KMS-11 (cell line): ENCODE data around the gene QPRT.
"Not testable (repeated sequence)": the region's sequence is repeated elsewhere in the genome, so short reads cannot be mapped to it uniquely, and the experiment has no call there.

Source experiments
- H2AFZ ChIP-seq: fragments of 200-600 bp; sonication (generic); 2 replicates; pipeline ENCODE4 v1.6.1; 2016; ENCODE audit warnings: antibody characterized with exemption, mixed run types, low read depth
- H3K27ac ChIP-seq: fragments of 200-600 bp; sonication (generic); 2 replicates; pipeline ENCODE4 v1.6.1; 2016; ENCODE audit warnings: mild to moderate bottlenecking, mixed run types
- H3K27me3 ChIP-seq: fragments of 200-600 bp; sonication (generic); 2 replicates; pipeline ENCODE4 v1.6.1; 2017; ENCODE audit warnings: mild to moderate bottlenecking, low read depth, mixed run types, moderate library complexity; ENCODE audit not compliant: insufficient read depth
- H3K36me3 ChIP-seq: fragments of 200-600 bp; sonication (generic); 2 replicates; pipeline ENCODE4 v1.6.1; 2017; ENCODE audit warnings: mild to moderate bottlenecking, mixed run types; ENCODE audit not compliant: insufficient read depth
- H3K4me1 ChIP-seq: fragments of 200-600 bp; sonication (generic); 2 replicates; pipeline ENCODE4 v1.6.1; 2016; ENCODE audit warnings: mild to moderate bottlenecking, low read depth, mixed run types; ENCODE audit not compliant: poor library complexity, severe bottlenecking
- H3K4me2 ChIP-seq: fragments of 200-600 bp; sonication (generic); 2 replicates; pipeline ENCODE4 v1.7.0; 2016; ENCODE audit warnings: mild to moderate bottlenecking, mixed run types
- H3K4me3 ChIP-seq: fragments of 200-600 bp; sonication (generic); IDR thresholded peaks from 2 replicates; pipeline ENCODE4 v1.6.1; 2017; ENCODE audit warnings: low read depth, low read length, mixed read lengths; ENCODE audit not compliant: insufficient read depth
- H3K79me2 ChIP-seq: fragments of 200-600 bp; sonication (generic); 2 replicates; pipeline ENCODE4 v1.6.1; 2016; ENCODE audit warnings: low read depth, mixed run types; ENCODE audit not compliant: insufficient read depth
- H3K9ac ChIP-seq: fragments of 200-600 bp; sonication (generic); 2 replicates; pipeline ENCODE4 v1.6.1; 2016; ENCODE audit warnings: mild to moderate bottlenecking, mixed run types
- H4K20me1 ChIP-seq: fragments of 200-600 bp; sonication (generic); 2 replicates; pipeline ENCODE4 v1.6.1; 2016; ENCODE audit warnings: mild to moderate bottlenecking, mixed run types; ENCODE audit not compliant: insufficient read depth
- CTCF ChIP-seq: fragments of 200-600 bp; sonication (generic); conservative IDR thresholded peaks from 2 replicates; pipeline ENCODE4 v1.6.1; 2017; ENCODE audit warnings: low read depth, mild to moderate bottlenecking, antibody characterized with exemption, low read length, moderate library complexity, mixed read lengths

The QPRT gene

GRCh38 chr16:29653471-29653870 lies 25.5 kb upstream of the QPRT start:
- Histone ChIP-seq H4K20me1 (no peaks in the 10 kb centered on the region), H3K4me1 (no peaks in the 10 kb centered on the region), H3K36me3 (no peaks in the 10 kb centered on the region), H2AFZ (no peak overlapping the region), H3K4me2 (no peak overlapping the region), H3K27ac (no peak overlapping the region), H3K9ac (no peak overlapping the region), H3K27me3 (no peaks in the 10 kb centered on the region), H3K79me2 (no peaks in the 10 kb centered on the region), H3K4me3 (no peak overlapping the region)
- TF ChIP-seq CTCF, result no peak

GRCh38 chr16:29653890-29654289 lies 25.1 kb upstream of the QPRT start:
- not testable (repeated sequence) for H3K79me2 ChIP-seq, H4K20me1 ChIP-seq, H2AFZ ChIP-seq, H3K9ac ChIP-seq, H3K27ac ChIP-seq, H3K4me1 ChIP-seq, H3K4me3 ChIP-seq, H3K4me2 ChIP-seq, H3K27me3 ChIP-seq, H3K36me3 ChIP-seq

- Histone ChIP-seq H3K27me3 (no peaks in the 10 kb centered on the region), H3K79me2 (no peaks in the 10 kb centered on the region), H3K4me1 (peaks cover 4% of the 10 kb centered on the region), H2AFZ (no peak overlapping the region), H3K36me3 (no peaks in the 10 kb centered on the region), H3K4me3 (no peak overlapping the region), H3K4me2 (no peak overlapping the region), H4K20me1 (no peaks in the 10 kb centered on the region), H3K9ac (no peak overlapping the region), H3K27ac (no peak overlapping the region)
- TF ChIP-seq CTCF, result no peak
Measured at GRCh38 chr16:29656688-29657523, 22.1 kb upstream of the QPRT start.

- H3K36me3 ChIP-seq, result no peaks in the 10 kb centered on the region
- no peaks in the 10 kb centered on the region for H3K79me2 ChIP-seq
- H3K4me2 ChIP-seq, result no peak overlapping the region
- H2AFZ ChIP-seq, result no peak overlapping the region
- H3K4me1 ChIP-seq, result peaks cover 9% of the 10 kb centered on the region
- no peaks in the 10 kb centered on the region for H3K27me3 ChIP-seq
- no peak overlapping the region for H3K9ac ChIP-seq
- H3K4me3 ChIP-seq, result no peak overlapping the region
- H3K27ac ChIP-seq, result no peak overlapping the region
- H4K20me1 ChIP-seq, result no peaks in the 10 kb centered on the region
- TF ChIP-seq CTCF, result no peak
Measured at GRCh38 chr16:29658705-29659104, 20.3 kb upstream of the QPRT start.

GRCh38 chr16:29662000-29662728 lies 16.8 kb upstream of the QPRT start:
- Histone ChIP-seq H3K4me1 (peaks cover 9% of the 10 kb centered on the region), H2AFZ (no peak overlapping the region), H3K36me3 (no peaks in the 10 kb centered on the region), H3K4me2 (no peak overlapping the region), H3K27ac (no peak overlapping the region), H3K4me3 (no peak overlapping the region), H3K9ac (no peak overlapping the region), H3K27me3 (no peaks in the 10 kb centered on the region), H4K20me1 (no peaks in the 10 kb centered on the region), H3K79me2 (no peaks in the 10 kb centered on the region)
- no peak for TF ChIP-seq CTCF
